Central memory CD4-positive, alpha-beta T cell (primary cell): Measurements from ENCODE around the gene IRF2.

Experiments used
- DNase-seq: peaks from one replicate; pipeline ENCODE4 v3.0.0; 2022

Gene IRF2

DNA sequence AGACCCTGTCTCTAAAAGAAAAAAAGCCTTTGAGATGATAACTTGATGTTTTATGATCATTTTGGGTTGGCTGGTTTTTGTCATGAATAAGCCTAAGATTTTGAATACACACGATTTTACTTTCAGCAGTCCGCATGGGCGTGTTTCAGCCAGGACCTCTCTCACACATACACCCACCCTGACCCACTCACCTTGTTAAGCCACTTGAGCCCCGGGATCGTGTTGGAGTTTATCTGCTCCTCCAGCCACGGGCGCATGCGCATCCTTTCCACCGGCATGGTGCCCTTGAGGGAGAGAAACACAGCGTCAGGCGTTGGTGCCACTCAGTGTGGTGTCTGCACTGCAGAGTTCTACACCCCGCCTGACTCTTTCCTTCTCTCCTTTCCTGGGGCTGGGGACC is 45.6 kb downstream of the IRF2 start:
- DNase-seq = no peak

DNA sequence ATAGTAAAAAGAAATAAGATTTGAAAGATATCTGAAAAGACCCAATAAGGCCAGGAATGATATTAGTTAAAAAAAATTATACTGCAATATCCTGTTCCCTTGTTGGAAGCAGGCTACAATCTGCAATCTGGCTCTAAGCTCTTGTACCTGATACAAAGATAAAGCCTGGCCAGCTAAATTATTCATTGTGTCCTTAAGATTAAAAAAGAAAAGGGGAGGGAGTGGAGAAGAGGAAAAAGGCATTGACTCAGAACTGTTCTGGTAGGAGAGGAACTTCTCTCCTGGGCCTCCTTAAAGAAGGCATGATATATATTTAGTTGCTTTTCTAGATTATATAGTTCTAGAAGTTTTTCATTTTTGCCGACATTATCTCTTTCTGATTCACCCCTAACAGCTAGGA is 46.7 kb downstream of the IRF2 start:
- no peak for DNase-seq

DNA sequence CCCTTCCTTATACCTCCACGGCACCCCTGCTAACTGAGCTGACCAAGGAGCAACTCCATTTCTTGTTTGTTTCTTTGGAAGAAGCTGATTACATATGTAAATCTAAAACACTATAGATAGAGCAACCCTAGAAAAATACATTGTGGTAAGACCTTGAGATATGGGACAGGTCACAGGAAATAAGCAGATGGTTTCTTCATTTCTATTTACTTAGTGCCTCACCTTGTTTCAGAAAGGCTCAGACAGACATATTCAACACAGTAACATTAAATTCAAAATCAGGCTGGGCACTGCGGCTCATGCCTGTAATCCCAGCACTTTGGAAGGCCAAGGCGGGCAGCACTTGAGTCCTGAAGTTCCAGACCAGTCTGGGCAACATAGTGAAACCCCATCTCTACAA is 47.3 kb downstream of the IRF2 start:
- no peak for DNase-seq

DNA sequence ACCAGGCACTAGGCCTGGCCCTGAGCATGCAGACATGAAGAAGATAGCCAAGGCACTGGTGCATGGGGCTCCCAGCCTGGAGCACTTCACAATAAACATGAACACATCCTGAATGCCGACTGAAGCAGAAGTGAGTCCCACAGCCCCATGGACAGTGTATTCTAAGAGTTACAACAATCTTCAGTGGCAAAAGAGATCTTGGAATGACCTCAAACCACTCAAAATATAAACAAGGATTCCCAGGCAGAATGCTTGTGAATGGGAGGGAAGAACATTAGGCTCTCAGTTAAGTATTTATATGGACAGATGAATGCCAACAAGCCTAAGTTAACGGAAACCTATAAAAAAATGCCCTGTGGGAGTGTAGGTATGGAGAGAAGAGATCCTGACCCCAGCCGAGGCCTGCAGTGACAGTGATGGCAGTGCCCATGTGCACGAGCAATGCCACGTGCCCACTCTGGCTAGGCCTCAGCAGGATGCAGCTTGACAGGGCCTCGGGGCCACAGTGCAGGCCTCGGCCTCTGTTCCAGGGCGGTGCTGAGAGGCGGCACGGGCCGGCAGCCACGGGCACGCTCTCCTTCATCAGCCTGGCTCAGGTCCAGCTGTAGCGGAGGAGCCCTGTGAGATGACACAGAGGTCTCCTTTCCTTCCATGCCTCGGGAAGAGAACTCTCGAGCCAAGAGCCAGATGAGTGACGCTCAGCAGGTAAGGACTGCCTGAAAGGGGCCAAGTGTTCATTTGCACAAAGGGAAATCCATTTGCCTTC is 49.2 kb downstream of the IRF2 start:
- DNase-seq = no peak

DNA sequence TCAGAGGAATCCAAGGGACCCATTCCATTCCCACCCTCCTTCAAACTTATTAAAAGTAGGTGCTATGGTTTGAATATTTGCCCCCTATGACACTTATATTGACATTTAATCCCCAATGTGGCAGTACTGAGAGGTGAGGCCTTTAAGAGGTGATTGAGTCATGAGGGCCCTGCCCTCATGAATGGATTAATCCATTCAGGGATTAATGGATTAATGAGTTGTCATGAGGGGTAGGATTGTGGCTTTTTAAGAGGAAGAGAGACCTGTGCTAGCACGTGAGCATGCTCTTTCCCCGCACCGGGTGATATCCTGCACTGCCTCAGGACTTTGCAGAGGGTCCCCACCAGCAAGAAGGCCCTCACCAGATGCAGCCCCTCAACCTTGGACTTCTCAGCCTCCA is 50.1 kb downstream of the IRF2 start:
- DNase-seq = no peak

DNA sequence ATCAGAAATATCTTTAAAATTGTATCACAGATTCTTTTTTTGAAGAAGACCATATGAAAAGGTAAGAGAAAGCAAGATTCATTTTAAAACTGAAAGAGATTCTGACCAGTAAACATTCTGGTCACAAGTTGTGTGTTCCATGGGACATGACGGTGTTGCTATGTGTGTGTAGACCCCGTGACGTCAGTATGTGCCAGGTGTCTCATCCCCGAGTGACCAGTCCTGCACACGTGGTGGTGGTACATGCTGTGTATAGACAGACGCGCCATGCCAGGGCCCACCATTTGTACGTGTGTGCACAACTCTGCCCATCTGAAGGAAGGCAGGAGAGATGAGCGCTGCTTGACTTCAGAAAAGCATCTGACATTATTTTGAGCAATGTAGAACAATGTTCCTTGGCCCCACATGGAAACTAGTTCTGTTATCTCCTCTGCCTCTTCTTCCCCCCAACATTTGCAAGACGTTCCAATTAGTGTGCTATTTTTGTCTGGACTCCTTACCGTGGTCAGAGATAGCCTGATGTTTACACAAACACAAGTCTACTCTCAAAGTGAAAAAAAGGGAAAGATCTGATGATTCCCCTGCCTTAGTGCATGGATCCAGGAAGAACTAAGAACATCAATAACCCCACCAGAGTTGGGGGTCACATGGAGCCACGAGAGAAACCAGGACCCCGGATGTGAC is 51.2 kb downstream of the IRF2 start:
- DNase-seq = no peak

DNA sequence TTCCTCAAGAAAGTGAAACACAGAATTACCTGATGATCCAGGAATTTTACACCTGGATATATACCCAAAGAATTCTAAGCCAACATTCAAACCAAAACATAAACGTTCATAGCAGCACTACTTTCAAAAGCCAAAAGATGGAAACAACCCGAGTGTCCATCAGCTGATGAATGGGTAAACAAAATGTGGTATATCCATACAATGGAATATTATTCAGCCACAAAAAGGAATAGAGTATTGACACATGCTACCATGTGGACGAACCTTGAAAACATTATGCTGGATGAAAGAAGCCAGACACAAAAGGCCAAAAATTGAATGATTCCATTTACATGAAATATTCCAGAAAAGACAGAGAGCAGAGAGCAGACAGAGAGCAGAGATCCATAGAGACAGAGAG is 52.0 kb downstream of the IRF2 start:
- no peak for DNase-seq

DNA sequence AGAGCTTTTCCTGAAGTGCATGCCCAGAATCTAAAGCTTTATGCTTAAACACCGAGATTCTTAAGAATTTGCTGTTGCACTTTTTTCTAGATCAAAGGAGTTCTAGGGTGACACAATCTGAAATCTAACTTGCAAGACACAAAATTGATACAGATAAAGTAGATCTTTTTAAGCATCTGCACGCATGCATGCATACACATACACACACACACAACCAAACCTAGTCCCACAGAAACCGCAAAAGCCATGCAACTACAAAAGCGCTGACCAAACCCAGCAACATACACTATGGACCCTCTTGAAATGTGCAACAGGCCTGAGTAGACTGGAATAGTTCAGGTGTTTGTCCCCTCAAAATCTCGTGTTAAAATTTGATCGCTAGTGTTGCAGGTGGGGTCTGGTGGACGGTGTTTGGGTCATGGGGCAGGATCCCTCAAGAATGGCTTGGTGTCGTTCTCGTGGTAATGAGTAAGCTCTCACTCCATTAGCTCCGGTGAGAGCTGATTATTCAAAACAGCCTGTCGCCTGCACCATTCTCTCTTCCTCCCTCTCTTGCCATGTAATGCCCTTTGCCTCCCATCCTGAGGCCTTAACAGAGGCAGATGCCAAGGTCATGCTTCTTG is 52.7 kb downstream of the IRF2 start:
- no peak for DNase-seq

DNA sequence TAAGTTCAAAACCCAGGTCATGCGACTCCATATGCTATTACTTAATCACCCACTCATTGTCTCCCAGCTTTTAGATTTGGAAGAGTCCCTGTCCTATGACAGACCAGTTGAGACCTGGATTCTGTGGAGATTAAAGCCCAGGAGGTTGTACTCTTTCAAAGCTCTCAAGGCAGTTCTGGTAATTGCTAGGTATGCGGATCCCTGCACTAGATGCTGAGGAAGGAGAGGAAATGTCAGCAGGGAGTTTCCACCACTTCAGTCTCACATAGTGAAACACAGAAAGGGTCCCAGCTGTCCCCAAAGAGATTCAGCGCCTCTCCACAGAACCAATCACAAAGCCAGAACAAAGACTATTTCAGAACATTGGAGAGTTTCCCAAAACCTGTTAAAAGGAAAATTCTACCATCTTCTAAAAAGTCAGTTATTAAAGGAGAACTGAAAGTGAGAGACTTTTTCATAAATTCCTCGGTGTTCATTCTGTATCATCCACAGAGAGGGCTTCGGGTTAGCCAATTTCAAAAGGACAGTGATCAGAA is 53.4 kb downstream of the IRF2 start:
- DNase-seq = no peak

DNA sequence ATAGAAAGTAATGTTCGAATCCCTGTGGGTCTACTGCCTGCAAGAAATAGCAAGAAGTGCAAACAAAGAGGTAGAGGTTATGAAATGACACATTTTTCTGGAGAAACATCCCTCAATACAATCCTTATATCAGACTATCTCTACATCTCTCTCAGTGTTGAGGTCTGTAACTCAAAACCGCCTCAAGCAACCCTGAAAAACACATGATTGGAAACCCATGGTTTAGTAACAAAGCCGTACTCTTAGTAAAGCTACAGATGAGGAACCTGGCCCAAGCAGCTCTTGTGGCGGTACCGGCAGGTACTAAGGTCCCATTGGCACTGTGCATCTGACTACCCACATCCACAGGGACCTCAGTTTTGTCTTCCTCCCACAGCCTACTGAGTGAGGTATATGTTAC is 53.9 kb downstream of the IRF2 start:
- DNase-seq = peak; percentile 20

DNA sequence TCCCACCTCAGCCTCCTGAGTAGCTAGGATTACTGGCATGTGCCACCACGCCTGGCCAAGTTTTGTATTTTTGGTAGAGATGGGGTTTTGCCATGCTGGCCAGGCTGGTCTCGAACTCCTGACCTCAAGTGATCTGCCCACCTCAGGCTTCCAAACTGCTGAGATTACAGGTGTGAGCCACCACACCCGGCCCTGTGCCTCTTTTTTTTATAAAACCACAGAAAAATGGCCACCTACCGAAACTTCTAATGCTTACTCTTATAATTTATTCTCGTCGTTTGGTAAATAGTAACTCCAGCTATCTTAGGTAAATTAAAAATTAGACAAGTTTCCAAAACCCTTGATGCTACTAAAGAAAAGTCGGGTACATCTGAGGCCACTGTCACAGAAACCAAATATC is 54.4 kb downstream of the IRF2 start:
- DNase-seq = no peak

DNA sequence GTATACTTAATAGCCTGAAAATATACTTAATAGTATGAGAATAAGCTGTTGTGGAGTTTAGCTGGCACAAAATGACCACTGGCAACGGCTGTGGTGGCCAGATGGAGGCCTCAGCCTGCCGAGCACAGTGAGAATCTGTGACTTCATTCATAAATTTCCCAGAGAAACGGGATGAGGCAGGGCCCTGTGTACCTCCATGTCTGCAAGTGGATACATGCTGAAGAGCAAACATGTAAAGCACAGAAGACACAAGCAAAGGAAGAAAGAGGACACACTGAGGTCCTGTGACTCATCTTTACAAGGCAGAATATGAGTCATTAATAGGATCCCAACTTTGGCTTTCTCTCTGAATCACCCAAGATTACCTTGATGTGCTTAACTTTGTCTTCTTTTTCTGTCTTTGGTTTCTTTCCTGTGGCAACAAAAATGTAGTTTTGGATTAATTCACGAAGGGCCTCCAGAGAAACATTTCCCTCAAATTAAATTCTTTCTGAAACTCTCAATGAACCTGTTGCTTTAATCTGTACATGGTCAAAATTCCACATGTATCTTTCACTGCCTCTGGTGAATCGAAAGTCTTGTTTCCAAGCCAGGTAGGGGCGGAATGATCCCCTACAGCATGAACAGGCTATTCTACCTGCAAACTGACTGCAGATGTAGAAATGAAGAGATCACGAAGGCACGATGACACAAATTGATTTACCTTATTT is 56.4 kb downstream of the IRF2 start:
- DNase-seq = peak; percentile 27

DNA sequence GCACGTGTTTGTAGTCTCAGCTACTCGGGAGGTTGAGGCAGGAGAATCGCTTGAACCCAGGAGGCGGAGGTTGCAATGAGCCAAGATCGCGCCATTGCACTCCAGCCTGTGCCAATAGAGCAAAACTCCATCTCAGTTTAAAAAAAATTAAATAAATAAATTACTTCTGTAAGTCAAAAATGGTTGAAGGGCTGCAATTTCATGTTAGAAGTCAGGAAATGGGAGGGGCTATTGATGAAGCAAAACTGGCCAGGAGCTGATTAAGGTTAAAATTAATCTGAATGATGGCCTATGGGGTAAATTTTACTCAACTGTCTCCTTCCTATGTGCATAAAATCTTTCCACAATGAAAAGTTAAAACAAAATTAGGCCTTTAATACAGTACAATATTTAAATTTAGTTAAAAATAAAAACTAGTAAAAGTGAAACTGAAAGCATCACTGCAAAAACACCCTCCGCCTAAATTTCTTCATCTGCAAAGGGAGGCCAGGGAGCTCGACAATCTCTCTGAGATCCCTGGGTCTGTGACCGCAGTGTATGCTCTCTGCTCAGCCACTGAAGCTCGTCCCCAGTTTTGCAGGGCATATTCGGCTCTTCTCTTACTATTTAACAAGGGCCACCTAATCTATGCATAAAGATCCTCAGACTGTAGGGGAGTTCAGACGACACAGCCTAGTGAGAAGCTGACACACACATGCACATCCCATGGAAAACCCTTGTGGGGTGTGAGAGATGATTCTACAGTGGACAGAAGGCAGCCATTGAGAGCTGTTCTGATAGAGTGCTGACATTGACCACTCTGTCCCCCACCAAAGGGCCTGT is 57.2 kb downstream of the IRF2 start:
- DNase-seq = peak; percentile 41

DNA sequence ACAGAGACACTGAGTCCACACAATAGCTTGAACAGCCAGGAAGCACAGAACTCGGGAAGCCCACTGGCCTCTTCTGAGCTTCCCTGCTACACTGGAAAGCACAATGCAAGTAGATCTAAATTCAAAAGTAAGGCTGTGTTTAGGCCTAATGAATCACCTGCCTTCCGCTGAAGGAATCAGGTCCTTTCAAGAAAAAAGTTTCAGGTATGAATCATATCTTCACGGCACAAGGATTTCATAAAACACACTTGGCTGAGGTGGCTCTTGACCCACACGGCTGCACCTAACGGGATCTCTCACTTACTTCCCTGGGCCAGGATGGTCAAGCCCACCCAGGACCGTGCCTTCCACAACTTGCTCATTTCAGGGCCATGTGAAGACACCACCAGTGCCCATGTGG is 59.3 kb downstream of the IRF2 start:
- no peak for DNase-seq

DNA sequence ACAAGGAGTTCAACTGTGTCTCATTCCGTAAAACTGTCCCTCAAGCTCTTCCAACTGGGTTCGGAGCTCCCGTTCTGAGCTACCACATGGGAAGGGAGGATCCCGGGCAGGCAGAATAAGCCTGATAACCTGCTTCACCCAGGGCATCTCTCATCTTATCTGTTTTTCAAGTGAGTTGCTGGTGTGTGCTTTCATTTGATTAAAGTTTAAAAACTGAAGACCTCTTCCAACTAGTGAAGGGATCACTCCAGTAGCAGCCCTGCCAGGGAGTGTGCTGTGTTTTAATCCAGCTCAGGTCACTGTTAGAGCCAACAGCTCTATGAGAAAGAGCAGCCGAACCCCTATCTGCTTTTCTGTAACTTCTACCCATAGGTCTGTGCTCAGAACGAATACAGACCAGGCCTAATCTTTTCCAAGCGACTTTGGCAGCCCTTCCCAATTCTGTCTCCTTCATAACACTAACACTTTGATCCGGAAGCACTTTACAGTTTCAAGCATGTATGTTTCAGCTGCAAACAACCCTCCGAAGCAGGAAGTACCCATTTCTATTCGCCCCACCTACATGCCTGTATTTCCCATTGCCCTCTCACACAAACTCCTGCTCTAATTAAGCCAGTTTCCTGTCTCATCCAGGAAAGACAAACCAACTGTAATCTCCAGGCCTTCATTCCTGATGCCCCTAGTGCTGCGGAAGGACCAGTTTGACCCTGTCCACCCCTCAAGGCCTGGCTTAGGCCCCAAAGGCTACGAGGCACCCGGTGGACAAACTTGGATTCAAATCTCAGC is 60.9 kb downstream of the IRF2 start:
- no peak for DNase-seq

DNA sequence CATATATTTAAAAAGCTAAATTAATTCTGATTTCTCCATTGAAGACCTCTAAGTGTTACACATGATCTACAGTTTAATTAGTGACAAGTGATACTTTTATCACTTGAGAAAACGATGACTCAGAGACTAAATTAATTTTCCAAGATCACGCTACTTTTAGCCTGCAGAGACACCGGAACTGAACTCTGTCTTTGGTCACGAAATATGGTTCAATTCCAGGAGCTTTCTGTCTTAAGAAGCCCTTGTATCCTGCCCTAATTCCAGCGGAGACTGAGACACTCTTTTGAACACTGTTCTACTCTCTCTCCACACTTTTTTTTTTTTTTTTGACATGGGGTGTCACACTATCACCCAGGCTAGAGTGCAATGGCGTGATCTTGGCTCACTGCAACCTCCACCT is 63.6 kb downstream of the IRF2 start:
- DNase-seq = no peak

DNA sequence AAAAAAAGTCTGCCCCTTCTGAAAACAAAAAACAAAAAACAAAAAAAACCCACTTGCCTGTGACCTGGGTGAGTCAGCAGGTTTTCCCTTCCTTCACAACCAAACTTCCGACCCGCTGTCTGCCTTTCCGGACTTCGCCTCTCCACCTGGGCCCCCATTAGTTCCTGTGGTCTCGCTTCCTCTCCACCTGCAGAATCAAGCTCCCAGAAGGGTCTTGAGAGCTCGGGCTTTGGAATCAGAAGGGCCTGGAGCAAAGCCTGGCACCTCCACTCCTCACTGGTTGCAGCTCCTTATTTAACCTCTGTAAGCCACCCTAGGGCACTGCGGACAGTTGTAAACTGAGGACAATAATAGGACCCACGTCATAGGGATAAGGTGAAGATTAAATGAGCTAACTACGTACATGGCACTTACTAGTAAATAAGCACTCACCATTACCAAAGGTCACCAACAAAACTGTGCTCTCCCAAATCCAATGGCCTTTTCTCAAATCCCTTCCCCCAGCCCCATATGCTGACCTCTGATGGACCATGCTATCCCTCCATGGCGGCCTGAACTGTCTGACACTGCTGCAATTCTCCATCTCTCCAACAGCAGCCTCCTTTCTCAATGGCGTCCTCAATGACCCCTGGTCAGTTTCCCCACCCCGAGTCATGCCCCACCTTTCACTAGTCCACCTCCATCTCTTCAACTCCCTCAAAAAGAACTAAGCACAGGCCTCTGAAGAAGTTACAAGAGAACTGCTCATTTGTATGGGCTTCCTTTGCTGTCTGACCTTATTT is 64.2 kb downstream of the IRF2 start:
- DNase-seq = peak; percentile 19

DNA sequence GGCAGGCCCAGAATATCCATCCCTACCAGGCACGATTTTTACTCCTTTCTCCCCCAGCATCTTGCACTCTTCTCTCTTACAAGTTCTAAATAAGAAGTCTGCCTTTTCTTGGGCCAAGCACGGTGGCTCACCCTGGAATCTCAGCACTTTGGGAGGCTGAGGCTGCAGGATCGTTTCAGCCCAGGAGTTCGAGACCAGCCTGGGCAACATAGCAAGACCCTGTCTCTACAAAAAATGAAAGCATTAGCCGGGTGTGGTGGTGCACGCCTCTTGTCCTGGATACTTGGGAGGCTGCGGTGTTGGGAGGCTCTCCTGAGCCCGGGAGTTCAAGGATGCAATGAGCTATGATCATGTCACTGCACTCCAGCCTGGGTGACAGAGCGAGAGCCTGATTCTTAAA is 64.8 kb downstream of the IRF2 start:
- no peak for DNase-seq

DNA sequence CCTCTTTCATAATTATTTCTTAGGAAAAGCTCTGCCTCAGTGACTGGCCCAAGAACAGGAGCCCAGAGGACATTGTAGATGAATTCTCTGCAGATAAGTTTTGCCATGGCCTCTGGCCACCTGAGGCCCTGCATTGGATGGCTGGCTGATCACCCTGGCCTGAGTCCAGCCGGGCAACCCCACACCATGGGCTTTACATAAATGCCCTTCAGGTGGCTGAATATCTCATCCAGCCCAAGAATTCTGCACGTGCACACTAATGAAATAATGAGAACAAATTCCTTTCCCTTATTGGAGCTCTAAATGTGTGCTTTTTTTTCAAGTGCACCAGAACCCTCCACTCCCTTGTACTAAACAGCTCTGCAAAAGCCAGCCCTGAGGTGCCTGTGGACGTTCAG is 65.7 kb downstream of the IRF2 start:
- DNase-seq = no peak

DNA sequence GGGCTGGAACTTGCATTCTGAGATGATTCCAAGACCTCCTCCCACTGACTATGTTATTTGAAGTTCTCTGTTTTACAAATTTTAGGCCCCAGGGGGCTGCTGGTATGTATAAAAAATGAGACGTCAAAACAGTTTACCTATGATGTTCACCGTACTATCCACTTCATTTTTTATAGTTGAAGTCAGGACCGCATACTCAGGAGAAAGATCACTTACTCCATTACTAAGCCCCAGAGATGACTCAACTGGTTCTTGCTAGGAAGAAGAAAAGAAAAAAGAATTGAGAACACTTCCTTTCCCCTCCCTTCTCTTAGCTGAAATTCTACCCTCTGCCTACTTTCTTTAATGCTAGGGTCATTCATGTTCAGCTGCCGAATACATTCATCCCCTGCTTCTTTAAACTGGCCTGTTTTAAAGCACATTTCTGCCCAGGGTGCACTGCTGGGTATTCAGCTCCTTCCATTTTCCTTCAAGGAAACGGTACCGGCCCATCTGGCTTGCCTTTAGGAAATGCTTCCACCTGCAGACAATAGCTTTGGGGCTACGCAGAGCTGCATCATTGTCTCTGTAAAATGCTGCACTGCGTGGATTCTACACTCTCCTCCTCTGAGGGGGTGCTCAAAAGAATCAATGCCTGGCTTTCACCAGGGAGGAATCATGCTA is 66.2 kb downstream of the IRF2 start:
- no peak for DNase-seq
